Inflammatory macrophage (primary cell): Measurements from ENCODE around the gene ZBTB16.

Experiments
- DNase-seq, 2 donors: peaks; one replicate each; pipeline ENCODE4 v3.0.0-alpha.2; 2020 to 2022

Gene ZBTB16

DNA sequence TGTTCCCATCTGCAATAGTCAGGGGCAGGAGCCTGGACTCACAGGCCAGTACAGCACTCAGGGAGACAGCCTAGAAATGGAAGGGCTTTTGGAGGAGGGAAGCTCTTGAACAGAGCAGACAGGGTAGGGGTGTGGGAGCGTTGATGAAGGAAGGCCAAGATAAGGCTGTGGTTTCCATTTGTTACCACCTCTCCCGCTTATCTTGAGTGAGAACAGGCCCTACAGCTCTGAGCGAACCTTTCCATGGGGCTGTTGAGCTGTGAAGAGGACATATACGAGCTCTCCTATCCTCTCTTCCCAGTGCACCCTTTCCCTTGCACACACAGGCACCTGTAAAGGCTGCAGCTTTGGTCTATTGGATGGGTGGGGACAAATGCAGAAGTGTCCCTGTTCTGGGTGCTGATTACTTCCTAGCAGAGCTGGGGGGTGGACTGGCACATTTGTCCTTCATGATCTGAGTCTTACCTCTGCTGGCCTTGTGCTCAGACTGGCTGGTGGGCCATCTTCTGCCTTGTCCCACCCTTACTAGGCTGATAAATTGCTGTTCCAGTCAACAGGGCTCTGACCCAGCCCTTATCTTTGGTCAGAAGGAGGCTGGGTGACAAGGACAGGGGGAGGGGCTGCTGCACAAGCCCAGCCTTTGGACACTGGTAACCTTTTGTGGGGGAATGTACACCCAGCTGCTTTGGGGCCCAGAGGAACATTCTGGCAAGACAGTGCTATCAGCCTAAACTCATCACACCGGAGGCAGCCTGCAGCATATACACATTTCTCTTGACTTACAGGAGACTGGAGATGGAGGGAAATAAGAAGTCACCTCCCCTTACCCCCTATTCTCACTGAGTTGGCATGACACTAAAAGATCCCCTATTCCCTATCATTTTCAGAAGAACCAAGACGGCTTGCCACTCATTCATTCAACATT, 156.6 kb downstream of the ZBTB16 start:
- no peak for DNase-seq

DNA sequence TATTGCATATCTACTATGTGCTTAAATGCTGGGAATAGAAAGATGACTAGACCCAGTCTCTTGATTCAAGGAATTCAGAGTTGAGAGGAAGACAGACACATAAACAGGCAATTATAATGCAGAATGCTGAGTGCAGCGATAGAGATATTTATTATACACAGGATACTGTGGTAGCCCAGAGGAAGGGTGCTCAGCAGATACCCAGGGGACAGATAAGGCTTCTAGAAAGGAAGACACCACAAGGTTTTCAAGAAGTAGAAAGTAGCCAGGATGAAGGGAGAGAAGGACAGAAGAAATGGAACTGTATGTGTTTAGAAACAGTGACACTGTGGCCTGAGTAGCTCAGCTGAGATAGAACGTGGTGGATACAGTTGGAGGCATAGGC, 157.3 kb downstream of the ZBTB16 start:
- DNase-seq, result no peak

DNA sequence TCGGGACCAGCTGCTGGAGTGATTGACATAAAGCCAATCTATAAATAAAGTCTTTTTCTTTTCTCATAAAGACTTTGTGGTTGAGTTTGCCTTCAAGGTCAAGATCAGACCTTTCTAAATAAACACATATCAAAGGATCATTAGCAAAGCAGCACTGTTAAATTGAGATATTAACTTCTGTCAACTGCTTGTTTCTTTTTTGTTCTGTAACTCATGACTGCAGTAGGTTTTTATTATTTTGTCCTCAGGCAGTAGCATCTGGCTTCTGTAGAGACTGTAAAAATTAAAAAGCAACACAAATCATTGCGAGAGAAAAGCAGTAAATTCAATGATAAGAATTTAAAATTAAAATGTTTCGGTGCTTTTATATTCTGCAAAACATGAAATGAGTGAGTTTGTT, 159.0 kb downstream of the ZBTB16 start:
- DNase-seq, result no peak

DNA sequence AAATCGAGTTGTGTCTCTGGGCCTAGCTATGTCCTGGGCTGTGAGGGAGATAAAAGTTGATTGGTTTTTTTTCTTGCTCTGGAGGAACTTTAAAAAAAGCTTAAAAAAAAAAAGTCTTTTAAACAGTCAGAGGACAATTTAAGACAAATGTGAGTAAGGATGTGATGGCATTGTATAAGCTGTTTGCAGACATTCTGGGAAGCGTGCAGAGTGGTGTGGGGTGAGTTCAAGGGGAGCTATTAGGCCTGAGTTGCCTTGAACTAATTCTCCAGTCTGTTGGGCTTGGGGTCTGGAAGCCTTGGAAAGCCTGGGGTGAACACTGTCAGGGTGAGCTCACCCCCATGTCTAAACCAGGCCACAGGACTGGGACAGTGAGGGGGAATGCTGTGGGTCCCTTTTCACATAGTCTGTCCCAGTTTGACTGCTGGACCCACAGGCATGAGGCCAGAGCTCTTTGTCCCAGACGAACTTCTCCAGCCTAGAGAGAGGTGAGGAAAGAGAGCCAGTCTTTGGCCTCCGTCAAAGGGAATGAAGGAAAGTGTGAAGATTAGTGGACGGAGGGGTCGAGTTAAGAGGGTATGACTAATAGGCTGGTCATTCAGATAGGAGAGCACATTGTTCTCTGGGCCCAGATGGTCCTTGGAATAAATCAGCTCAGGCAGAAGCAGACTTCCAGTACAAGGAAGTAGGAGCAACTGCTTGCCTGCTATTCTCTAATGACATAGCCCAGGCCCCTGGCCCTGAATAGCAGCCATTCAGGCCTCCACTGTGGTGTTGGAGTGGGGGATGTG, 160.2 kb downstream of the ZBTB16 start:
- no peak for DNase-seq

DNA sequence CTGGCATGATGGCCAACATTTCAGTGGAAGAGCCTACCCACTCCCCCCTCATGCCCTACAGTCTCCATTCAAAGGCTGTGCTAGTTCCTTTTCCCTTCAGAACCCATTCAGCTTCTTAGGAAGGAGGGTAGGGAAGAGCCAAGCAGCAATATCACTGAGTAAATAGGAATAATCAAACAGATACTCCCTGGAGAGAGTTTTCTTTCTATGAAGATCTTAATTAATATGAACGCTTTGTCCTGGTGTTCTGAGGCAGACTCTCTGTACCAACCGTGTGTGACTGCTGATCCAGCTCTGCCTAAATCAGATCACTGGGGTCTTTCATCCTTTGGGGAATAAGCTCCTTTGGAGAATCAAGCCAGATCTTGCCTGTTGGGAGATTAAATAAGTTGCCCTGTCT, 161.5 kb downstream of the ZBTB16 start:
- no peak for DNase-seq

DNA sequence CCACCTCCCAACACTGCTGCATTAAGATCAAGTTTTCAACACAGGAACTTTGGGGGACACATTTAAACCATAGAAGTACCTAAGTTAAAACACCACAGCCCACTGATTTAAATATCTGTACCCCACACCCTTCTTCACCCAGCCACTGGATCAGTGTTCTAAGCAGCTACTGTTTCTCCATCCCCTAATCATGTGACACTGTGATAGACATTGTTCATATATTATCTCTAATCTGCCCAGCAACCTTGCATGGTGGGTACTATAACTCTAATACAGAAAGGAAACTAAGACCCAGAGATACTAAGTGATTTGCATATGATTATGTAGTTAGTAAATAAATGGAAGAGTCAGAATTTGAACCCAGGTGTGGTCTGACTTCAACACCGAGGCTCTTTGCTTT, 166.2 kb downstream of the ZBTB16 start:
- no peak for DNase-seq

DNA sequence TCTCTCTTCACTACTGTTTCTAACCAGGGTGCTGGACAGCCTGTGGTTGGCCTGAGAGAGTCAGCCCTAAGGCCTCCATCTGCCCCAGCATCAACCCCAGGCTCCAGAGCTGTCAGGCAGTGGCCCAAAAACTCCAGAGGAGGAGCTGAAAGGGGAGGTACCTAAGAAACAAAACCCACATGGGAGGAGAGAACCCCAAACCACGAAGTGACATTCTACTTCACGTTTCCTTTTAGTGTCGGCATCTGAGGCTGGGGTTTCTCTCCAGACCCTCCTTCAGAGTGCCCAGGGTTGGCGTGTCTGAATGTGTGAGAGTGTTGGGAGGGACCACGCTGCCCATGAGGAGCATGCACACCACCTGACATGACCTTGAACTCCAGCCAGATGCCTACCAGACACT, 166.8 kb downstream of the ZBTB16 start:
- no peak for DNase-seq

DNA sequence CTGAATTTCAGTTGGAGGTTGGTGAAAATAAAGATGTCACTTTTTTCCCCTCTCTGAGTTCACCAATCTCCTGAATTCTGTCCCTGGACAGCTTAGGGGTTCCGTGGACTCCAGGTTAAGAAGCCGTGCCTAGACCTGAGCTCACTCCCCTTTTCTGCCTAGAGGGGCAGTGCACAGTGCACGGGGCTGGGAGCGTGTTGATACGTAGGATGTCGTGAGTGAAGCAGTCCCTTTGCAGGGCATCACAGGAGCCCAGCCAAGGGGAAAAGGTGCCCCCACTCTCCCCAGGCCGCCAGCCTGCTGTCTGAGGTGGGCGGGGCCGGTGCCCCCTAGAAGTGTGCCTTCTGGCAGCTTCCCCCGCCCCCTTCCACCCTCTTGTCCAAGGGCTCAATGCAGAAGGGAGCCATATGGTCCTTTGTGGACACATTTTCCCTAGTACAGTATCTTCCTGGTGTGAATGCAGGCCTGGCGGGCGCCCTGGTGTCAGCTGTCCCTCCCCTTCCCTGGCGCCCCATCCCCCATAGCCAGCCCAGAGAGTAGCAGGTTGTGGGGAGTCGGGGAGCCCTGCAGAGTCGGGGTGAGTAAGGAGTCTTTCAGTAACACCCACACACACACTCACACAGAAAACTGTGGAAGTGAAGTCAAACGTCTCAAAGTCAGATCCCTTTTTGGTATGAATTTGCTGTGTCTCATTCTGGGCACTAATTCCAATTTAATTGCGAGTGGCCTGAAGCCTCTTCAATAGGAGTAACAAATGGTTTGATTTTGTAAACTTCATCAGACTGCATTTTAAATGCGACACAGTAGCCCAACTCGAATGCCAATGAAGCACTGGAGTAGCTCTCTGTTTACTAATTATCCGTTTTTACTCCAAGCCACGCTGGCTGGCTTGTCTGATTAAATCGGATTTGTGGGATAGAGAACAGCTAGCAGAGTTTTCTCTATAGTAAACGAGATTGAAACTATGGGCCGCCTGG, 169.2 kb downstream of the ZBTB16 start:
- peak in 1 of 2 donors; percentile 19 for DNase-seq

DNA sequence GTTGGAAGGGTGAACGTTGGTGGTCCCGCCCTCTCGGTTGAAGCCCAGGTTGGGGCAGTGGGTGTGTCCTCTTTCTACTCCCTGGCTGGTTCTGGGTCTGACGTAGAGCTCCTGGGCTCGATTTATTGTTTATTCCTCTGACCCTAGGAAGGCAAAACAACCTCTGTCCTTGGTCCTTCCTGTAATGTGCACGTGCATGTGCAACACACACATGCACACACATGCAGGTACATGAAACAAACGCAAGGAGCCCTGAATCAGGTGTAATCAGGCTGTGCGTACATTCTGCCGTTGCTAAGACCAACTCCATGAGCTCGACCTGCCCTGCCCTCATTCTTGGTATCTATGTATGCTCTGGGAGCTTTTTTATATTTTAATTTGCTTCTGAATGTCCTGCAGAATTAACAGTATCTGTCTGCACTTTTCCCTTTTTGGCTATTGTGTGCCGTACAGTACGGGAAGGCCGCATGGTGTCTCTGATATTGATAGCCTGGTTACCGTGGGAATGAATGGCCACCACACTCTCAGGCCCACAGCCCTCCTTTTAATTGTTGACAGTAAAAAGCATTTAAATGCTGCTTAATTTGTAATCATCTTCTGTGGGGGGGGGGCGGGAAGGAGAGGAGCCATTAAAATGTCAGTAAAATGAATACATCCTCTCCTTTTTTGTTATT, 170.7 kb downstream of the ZBTB16 start:
- no peak for DNase-seq

DNA sequence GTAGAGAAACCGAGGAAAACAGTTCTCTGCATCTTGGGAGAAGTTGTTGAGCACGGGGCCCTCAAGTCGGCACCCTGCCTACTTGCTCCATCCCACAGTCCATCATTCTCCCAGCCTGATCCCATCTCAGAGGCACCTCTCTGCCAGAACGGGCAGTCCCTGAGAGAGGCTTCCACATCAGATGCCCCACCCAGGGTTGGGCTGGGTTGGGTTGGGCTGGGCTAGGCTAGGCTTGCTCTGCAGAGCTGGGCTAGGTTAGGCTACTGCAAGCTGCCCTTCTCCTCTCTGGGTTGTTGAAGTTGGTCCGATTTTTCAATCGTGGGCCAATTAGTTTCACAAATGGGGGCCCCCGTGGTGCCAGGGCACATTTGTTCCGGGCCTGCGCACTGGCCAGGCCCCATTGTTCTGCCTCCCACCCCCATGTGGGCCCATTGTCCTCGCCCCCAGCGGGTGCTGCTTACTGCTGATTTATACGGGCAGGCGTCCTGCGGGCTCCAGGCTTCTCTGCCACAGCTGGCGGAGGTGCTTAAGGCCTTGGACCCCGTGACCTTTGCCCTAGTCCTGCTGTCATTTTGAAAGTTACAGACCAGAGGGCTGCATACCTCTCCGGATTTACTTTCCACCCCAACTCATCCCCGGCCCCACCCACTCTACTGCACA, 173.0 kb downstream of the ZBTB16 start:
- DNase-seq, result no peak

DNA sequence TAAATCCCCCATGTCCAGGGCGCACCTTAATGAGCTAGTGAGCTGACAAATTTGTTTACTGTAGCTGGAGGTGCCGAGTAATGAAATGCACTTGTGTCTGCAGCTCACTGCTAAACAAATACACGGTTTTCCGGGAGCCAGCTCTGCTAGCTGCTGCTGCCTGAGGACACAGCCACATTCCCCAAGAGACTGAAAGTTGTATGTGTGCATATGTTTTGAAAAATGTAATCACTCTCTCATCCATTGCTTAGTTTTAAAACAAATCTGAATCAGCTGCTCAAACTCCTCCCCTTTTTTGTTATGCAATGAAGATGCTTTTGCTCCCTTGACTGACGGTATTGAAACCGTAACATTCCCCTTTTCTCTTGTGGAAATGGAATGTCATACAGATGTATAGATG, 174.2 kb downstream of the ZBTB16 start:
- DNase-seq, result no peak

DNA sequence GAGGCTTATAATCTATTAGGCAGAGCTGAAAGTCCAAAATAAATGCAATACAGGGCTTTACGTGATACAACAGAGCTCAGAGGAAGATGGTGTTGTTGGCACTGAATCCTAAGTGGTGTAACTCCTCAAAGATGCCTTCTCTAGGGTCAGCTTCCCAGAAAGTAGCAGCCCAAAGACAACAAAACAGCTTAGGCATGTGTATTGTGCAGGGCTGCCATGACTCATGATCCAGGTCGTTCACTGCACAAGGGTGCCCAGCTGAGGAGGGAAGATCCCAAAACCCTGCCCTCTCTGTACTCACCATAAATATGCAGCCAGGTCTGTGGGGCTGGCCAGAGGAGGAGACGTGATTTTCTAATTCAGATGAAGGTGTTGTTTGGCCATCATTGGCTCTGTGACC, 177.3 kb downstream of the ZBTB16 start:
- no peak for DNase-seq

DNA sequence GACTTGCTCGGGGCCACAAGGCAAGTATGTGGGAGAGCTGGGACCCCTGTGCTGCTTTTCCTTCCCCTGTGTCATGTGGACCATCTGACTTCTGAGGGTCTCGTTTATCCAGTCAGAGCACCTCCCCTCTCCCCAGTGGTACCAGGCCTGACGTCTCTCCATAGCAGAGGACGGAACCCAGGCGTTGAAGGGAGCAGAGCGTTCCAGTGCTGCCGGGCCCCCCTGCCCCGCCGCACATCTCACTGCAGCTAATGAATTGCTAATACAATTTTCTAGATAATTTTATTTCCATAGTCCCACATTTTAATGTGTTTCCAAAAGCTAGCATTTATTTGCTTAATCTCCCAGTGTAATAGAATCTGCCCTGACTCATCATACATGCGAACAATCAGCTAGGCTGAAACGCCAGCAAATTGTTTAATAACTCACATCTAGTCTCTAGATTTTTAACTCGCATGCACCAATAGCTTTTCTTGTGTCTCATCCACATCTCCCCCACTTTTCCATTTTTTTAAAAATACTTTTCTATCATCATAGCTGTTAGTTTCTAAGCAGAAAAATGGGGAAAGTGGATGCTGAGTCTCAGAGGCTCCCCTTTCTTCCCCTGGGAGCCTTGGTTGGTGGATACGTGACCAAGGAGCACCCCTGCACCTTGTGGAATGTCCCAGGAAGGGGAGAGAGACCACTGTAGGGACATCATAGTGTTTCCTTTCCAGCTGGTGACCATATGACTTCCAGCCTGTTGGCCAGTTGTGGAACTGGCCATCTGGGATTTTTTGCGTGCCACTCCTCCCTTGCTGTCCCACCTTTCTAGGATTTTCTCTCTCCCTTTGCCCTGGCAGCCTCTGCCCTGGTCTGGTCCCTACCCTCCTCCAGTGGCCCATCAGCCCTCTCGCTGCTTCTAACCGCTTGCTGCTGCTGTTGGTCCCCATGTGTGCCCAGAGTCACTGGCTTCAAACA, 178.1 kb downstream of the ZBTB16 start:
- DNase-seq, result no peak

DNA sequence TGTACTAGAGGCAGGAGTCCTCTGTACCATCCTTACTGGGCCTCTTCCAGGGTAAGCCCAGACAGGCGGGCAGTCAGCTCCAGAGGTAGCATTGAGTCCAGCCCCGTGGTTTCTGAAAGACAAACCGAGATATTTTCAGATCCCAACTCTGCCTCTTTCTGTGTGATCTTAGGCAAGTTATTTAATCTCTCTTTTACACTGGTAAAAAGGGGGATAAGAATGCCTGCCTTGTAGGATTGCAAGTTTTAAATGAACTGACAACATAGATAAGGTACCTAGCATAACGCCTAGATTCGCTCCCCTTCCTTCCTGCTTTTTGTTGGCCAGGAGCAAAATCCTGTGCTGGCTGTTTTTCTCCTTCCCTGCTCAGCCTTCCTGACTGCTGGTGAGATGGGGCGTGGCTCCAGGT, 180.2 kb downstream of the ZBTB16 start:
- no peak for DNase-seq

DNA sequence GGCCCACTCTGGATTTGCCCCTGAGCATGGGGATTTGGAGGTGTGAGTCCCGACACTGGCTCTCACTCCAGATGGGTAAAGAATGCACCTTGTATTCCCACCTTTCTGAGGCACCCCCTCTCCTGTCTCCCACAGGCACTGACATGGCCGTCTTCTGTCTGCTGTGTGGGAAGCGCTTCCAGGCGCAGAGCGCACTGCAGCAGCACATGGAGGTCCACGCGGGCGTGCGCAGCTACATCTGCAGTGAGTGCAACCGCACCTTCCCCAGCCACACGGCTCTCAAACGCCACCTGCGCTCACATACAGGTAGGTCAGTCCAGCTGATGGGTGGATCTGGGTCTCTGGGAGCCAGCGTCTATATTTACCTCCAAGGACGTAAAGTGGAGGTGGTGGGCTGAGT, 182.5 kb downstream of the ZBTB16 start:
- no peak for DNase-seq

DNA sequence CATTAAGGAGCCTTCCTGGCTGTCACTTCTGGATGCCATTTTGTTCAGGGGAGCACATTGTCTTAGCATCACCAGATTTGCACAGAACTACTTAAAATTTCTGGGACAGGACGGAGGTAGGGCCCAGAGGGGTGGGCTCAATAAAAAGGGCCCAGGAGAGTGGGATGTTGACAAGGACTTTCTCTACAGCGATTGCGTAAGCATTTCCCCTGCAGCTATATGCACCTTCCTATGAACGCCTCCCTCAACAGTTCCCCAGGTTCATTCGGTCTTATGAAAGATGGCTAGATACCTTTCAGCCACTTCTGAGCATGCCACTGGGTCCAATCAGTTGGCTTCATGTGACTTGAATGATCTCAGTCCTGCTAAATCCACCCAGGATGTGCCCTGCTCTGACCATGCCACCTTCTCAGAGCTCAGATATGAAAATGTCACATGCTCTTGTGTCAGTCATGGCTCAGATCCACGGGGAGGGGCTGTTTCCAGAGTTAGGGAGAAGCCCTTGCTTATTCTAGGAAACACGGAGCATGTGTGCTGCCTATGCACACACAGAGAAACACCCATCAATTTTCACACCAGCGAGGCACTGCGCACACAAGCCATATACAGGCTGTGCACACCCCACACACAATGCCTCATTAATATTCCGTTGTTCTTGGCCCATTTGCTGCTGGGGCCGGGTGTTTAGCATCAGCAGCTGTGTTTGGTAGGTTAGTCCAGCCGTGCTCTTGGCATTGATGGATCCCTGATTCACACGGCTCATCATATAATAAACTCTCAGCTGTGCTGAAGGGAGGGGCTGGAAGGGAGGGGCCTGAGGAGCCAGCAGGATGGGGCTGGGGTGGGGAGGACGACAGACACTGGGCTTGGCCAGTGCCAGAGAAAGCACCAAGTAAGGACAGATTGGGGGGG, 184.2 kb downstream of the ZBTB16 start:
- DNase-seq, result no peak

DNA sequence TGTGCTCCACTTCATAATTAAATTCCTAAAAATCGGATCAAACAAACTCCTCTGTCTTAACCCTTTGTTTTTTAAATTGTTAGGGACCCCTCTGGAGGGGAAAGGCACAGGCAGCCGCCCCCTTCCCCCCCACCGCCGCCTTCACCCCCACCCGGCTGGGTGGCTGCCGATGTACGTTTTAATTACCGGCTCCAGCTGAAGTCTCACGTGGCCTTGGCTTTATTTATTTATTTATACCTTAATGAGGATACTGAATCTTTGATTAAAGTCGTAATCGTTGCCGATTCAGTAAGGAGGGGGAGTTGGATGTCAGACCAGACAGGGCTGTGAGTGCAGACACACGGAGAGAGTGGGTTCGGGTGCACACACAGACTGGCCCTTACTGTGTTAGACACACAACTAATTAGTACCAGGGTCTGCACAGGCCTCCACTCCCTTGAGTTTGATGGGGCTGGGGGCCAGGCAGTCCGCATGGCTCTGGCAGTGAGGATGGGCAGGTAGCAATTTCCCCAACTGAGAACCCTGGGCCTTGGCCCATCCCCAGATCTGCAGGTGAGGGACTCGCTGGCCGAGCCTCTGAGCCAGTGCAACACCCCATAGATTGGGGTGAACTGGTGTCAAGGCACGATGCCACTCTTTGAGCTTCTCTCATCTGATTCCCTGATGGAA, 185.3 kb downstream of the ZBTB16 start:
- DNase-seq, result no peak

DNA sequence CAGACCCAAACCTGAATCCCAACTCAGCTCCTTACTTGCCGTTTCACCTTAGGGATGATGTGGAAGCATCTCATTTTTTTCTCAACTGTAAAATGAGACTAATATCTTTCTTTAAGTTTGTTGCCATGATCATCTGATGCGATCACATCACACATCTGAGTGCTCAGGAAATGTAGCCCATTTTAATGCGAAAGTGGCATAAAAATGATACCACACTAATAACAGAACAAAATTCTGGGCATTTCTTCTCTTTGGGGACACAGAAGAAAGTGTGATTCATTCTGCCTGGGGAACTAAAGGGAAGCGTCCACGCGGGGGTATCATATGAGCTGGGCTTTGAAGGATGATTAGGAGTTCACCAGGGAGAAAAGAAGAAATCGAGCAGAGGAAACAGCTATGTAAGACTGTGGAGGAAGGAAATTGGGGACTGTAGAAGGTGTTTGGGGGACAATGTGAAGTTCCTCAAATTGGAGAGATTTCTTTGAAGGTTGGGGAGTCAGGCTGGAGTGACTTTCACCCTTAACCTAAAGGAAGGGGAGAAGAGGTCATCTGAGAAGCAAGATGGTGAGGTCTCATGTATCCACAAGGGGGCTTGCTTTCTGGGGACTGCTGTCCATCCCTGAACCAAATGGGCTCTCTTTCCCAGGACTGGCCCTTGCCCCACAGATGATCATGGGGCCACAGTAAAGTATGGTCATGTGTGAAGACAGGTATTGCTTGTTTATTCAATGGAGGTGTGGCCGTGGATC, 187.0 kb downstream of the ZBTB16 start:
- DNase-seq, result no peak
